Activated T-helper 17 cell treated with anti-CD3 and anti-CD28 coated beads, Interleukin-2, amount 50 U/mL, for 72 hours (primary cell): ENCODE results near the gene EGLN2. TPM values are rescaled to one million over a fixed set of nuclear protein-coding genes. Genes with fewer than 3 reads are reported as not detected.
"Not testable (repeated sequence)": the region's sequence is repeated elsewhere in the genome, so short reads cannot be mapped to it uniquely, and the experiment has no call there.

Experiments
- ATAC-seq: fragments of 150-1000 bp; cut with Tn5 transposase; replicated peaks from 2 replicates; pipeline ENCODE4 v1.10.0; 2021; ENCODE audit warnings: mild to moderate bottlenecking, moderate library complexity
- H3K27ac Mint-ChIP-seq: one replicate; pipeline ENCODE4 v1.8.0; 2022; ENCODE audit warnings: mixed read lengths
- H3K27me3 Mint-ChIP-seq: one replicate; pipeline ENCODE4 v1.8.0; 2022; ENCODE audit warnings: mixed read lengths
- H3K36me3 Mint-ChIP-seq: one replicate; pipeline ENCODE4 v1.8.0; 2022; ENCODE audit warnings: low read depth, mild to moderate bottlenecking, mixed read lengths
- H3K4me1 Mint-ChIP-seq: one replicate; pipeline ENCODE4 v1.8.0; 2022; ENCODE audit warnings: mixed read lengths
- H3K4me3 Mint-ChIP-seq: one replicate; pipeline ENCODE4 v1.8.0; 2022; ENCODE audit warnings: mild to moderate bottlenecking, mixed read lengths
- H3K9me3 Mint-ChIP-seq: one replicate; pipeline ENCODE4 v1.8.0; 2022; ENCODE audit warnings: mixed read lengths
- total RNA-seq, 2 donors: library from RNA; stranded (reverse); gene quantifications; one replicate each; pipeline ENCODE4 v1.2.3, GENCODE V29; 2022

Gene EGLN2
- total RNA-seq, 2 donors from 2014 or later, result 78.1 to 86.8 TPM

GRCh38 chr19:40827386-40828247 lies 28.6 kb downstream of the EGLN2 start:
- Mint-ChIP-seq H3K4me1 (peaks cover 14% of the 10 kb centered on the region), H3K27me3 (no peaks in the 10 kb centered on the region), H3K27ac (peak overlapping the region; percentile 3), H3K9me3 (no peaks in the 10 kb centered on the region), H3K36me3 (no peaks in the 10 kb centered on the region), H3K4me3 (no peak overlapping the region)
- ATAC-seq, result no peak

DNA sequence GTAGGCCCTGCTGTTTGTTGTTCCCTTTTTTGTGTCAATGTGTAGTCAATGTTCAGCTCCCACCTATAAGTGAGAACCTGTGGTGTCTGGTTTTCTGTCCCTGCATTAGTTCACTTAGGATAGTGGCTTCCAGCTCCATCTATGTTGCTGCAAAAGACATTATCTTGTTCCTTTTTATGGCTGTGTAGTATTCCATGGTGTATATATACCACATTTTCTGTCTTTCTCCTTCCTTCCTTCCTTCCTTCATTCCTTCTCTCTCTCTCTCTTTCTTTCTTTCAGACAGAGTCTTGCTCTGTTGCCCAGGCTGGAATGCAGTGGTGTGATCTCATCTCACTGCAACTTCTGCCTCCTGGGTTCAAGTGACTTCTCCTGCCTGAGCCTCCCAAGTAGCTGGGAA lies 30.2 kb downstream of the EGLN2 start:
- no peak for ATAC-seq
- no peak overlapping the region for H3K27ac Mint-ChIP-seq
- no peak overlapping the region for H3K4me3 Mint-ChIP-seq
- H3K9me3 Mint-ChIP-seq, result no peaks in the 10 kb centered on the region
- peaks cover 14% of the 10 kb centered on the region for H3K4me1 Mint-ChIP-seq
- no peaks in the 10 kb centered on the region for H3K36me3 Mint-ChIP-seq
- no peaks in the 10 kb centered on the region for H3K27me3 Mint-ChIP-seq

GRCh38 chr19:40830741-40831140 lies 31.8 kb downstream of the EGLN2 start:
- not testable (repeated sequence) for H3K4me3 Mint-ChIP-seq, H3K27ac Mint-ChIP-seq, H3K9me3 Mint-ChIP-seq, H3K36me3 Mint-ChIP-seq, H3K27me3 Mint-ChIP-seq, H3K4me1 Mint-ChIP-seq, ATAC-seq

DNA sequence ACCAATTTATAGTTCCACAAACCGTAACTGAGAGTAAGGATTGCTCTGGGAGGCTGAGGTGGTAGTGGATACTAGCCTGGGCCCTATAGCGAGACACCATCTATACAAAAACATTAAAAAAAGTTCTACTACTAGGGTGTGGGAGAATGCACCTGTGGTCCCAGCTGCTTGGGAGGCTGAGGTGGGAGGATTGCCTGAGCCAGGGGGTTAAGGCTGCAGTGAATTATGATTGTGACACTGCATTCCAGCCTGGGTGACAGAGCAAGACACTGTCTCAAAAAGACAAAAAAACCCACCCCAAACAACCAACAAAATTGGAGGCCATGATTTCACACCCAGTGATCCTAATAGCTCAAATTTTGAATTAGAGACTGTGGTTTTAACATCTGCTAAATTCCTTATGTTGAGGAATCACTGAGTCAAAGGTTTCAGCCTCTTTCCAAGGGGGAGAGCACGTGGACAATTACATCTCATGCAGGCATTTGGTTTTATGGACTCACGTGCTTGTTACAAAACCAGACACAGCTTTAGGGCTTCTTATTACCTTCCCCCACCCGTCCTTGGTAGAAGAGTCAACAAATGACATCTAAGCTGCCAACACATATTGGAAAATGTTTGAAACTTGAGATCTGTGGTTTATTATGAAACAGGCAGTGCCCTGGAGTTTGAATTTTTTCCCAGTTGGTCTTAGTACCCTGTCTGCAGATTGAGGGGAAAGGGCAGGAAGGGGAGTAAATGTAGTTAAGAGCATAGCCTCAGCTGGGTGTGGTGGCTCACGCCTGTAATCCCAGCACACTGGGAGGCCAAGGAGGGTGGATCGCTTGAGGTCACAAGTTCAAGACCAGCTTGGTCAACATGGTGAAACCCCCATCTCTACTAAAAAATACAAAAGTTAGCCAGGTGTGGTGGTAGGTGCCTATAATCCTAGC lies 32.8 kb downstream of the EGLN2 start:
- Mint-ChIP-seq H3K27me3 (no peaks in the 10 kb centered on the region), H3K27ac (no peak overlapping the region), H3K9me3 (no peaks in the 10 kb centered on the region), H3K4me1 (peaks cover 6% of the 10 kb centered on the region), H3K36me3 (no peaks in the 10 kb centered on the region), H3K4me3 (no peak overlapping the region)
- ATAC-seq, result no peak

GRCh38 chr19:40832431-40832790 lies 33.4 kb downstream of the EGLN2 start:
- H3K9me3 Mint-ChIP-seq, H3K4me3 Mint-ChIP-seq, H3K4me1 Mint-ChIP-seq, H3K36me3 Mint-ChIP-seq, H3K27ac Mint-ChIP-seq, H3K27me3 Mint-ChIP-seq, ATAC-seq: not testable (repeated sequence)

DNA sequence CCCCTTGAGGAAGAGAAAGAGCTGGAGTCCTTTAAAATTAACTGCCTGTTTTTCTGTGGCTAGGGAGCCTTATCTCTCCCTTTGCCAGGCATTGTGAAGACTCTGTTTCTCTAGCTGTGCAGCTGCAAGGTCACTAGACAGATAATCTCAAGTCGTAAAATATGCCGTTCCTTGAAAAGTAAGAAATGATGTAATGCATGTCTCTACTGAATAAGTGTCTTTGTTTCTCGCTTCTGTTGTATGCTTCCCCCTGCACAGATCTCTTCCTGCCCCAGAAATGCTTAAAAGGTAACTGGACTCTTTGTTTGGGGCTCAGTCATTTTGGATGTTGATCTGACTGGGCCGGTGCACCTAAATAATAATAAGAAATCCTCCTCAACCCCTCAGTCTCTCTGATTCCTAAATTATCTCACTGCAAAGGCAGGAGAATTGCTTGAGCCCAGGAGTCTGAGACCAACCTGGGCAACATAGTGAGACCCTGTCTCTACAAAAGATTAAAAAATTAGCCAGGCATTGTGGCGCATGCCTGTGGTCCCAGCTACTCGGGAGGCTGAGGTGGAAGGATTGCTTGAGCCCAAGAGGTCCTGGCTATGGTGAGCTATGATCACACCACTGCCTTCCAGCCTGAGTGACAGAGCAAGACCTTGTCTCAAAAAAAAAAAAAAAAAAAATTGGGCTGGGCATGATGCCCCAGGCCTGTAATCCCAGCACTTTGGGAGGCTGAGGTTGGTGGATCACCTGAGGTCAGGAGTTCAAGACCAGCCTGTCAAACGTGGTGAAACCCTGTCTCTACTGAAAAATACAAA lies 34.9 kb downstream of the EGLN2 start:
- not testable (repeated sequence) for H3K4me1 Mint-ChIP-seq, H3K27ac Mint-ChIP-seq, H3K4me3 Mint-ChIP-seq, H3K36me3 Mint-ChIP-seq, H3K27me3 Mint-ChIP-seq, ATAC-seq, H3K9me3 Mint-ChIP-seq

- no peak overlapping the region for H3K4me3 Mint-ChIP-seq
- no peaks in the 10 kb centered on the region for H3K9me3 Mint-ChIP-seq
- no peak overlapping the region for H3K27ac Mint-ChIP-seq
- H3K4me1 Mint-ChIP-seq, result no peaks in the 10 kb centered on the region
- no peaks in the 10 kb centered on the region for H3K36me3 Mint-ChIP-seq
- H3K27me3 Mint-ChIP-seq, result no peaks in the 10 kb centered on the region
- no peak for ATAC-seq
These were observed 37.9 kb downstream of the EGLN2 start for GRCh38 chr19:40836754-40837429.

GRCh38 chr19:40838477-40838876 lies 39.5 kb downstream of the EGLN2 start:
- not testable (repeated sequence) for H3K9me3 Mint-ChIP-seq, H3K4me1 Mint-ChIP-seq, ATAC-seq, H3K36me3 Mint-ChIP-seq, H3K4me3 Mint-ChIP-seq, H3K27ac Mint-ChIP-seq, H3K27me3 Mint-ChIP-seq

DNA sequence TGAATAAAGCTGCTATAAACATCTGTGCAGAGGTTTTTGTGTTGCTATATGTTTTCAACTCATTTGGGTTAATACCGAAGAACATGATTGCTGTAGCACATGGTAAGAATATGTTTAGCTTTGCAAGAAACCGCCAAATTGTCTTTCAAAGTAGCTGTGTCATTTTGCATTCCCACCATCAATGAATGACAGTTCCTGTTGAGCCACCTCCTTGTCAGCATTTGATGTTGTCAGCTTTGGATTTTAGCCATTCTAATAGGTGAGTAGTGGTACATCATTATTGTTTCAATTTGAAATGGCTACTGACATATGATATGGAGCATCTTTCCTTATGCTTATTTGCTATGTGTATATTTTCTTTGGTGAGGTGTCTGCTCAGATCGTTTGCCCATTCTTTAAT lies 43.0 kb downstream of the EGLN2 start:
- ATAC-seq, H3K36me3 Mint-ChIP-seq, H3K27me3 Mint-ChIP-seq, H3K9me3 Mint-ChIP-seq, H3K4me3 Mint-ChIP-seq, H3K27ac Mint-ChIP-seq: not testable (repeated sequence)
- peaks cover 17% of the 10 kb centered on the region for H3K4me1 Mint-ChIP-seq

GRCh38 chr19:40842997-40843652 lies 44.1 kb downstream of the EGLN2 start:
- H3K27me3 Mint-ChIP-seq, ATAC-seq, H3K36me3 Mint-ChIP-seq, H3K9me3 Mint-ChIP-seq: not testable (repeated sequence)
- Mint-ChIP-seq H3K27ac (peak overlapping the region; percentile 84), H3K4me3 (peak overlapping the region; percentile 73), H3K4me1 (peaks cover 17% of the 10 kb centered on the region)

- H3K36me3 Mint-ChIP-seq, H3K9me3 Mint-ChIP-seq, H3K27me3 Mint-ChIP-seq: not testable (repeated sequence)
- H3K27ac Mint-ChIP-seq, result peak overlapping the region; percentile 84
- peak; percentile 100 for ATAC-seq
- peak overlapping the region; percentile 73 for H3K4me3 Mint-ChIP-seq
- H3K4me1 Mint-ChIP-seq, result peaks cover 17% of the 10 kb centered on the region
These were observed 44.7 kb downstream of the EGLN2 start for GRCh38 chr19:40843653-40844052.

GRCh38 chr19:40846722-40847121 lies 47.7 kb downstream of the EGLN2 start:
- Mint-ChIP-seq H3K27me3 (peaks cover 19% of the 10 kb centered on the region), H3K4me1 (peaks cover 25% of the 10 kb centered on the region)
- not testable (repeated sequence) for H3K27ac Mint-ChIP-seq, H3K36me3 Mint-ChIP-seq, H3K9me3 Mint-ChIP-seq, ATAC-seq, H3K4me3 Mint-ChIP-seq

DNA sequence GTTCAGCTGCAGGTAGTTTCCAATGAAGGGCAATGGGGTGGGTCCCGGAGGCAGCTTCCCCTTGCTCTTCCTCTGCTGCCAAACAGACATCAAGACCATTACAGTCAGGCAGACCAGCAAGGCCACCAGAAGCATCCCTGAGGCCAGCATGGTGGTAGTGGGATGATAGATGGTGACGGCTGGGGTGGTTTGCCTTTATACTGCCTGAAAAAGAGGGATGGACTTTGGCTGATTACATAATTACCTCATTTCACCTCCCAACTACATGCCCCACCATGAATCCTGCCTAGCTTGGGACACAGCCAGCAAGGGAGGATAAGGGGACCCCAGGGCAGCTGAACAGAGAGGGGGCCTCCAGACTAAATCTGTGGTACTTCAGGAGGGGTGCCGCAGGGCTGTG lies 51.3 kb downstream of the EGLN2 start, which contains the start of gene CYP2A6:
Gene CYP2A6 (minus strand): TSS at position 171 of the 400 bp plus-strand sequence. CDS start 21 bp downstream, at position 150.
- peak within 1 kb of the TSS; percentile 37 for H3K4me3 Mint-ChIP-seq
- H3K27ac Mint-ChIP-seq, result peak within 1 kb of the TSS; percentile 73
- H3K36me3 Mint-ChIP-seq, H3K9me3 Mint-ChIP-seq, ATAC-seq, H3K4me1 Mint-ChIP-seq: not testable (repeated sequence)
- H3K27me3 Mint-ChIP-seq, result peaks cover 19% of the 10 kb centered on the region
